ENCODE data around the gene PTH1R. TPM values are rescaled to one million over a fixed set of nuclear protein-coding genes. Genes with fewer than 3 reads are reported as not detected.

The PTH1R gene
- total RNA-seq, 1 donor from 2014 or later = not detected

DNA sequence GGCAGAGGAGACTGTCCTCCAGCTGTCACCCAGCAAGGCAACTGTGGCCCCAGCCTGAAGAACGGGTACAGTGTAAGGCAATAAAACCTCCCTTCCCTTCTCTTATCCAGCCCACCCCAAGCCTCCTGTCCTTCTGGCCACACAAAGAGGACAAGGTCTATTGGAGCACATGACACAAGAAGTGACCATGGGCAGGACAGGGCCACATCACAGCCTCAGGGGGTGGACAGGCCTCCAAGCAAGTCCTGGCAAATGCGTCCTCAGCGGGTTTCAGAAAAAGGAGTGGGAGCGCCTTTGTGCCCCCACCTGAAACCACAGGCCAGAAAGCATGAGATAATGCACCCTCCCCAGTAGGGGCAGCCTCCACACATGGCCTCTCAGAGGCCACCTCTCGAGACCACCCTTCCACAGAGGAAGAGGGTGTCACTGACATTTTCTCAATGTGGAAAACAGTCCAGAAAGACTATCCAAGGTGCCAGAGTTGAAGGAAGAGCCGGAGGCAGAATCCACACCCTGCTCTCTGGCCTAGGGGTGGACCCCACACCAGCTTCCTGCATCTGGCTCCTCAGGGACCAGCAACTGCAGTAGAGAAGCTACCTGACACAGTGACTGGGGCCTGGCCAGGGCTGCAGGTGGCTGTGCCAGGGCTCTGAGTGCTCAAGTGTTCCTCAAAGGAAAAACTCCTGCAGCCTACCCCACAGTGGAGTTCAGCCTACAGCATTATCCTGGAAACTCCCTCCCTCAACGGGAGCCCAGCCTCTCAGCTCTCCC is 55.1 kb downstream of the PTH1R start:
- Mint-ChIP-seq H3K9me3 (peaks cover 7% of the 10 kb centered on the region), H3K27ac (peak overlapping the region; percentile 85), H3K4me3 (no peak overlapping the region), H3K4me1 (ENCODE audit: low read depth) (peaks cover 62% of the 10 kb centered on the region), H3K36me3 (ENCODE audit: low read depth) (peaks cover 29% of the 10 kb centered on the region), H3K27me3 (ENCODE audit: insufficient read depth) (no peaks in the 10 kb centered on the region)
- DNase-seq (ENCODE audit: low spot score) = no peak
- intact Hi-C loops (cut with micrococcal nuclease) = no loop called here

DNA sequence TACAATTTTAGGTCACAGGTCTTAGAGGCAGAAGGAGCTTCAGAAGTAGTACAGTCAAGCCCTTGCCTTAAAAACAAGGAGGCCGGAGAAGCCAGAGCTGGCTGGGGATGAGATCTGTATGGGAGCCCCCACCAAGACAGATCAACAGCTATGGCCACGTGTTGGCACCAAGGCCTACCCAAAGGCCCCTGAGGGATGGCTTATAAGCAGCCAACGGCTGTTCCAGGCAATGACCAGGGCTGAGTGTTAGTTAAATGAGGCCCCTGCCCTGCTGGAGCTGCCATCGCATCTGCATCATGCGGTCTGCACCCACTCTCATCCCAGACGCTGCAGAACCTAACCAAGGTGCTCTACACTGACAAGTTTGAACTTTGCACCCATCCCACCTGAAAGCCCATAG is 55.7 kb downstream of the PTH1R start:
- Mint-ChIP-seq H3K4me3 (no peak overlapping the region), H3K27ac (peak overlapping the region; percentile 12), H3K27me3 (ENCODE audit: insufficient read depth) (no peaks in the 10 kb centered on the region), H3K36me3 (ENCODE audit: low read depth) (peaks cover 33% of the 10 kb centered on the region), H3K9me3 (peaks cover 6% of the 10 kb centered on the region), H3K4me1 (ENCODE audit: low read depth) (peaks cover 65% of the 10 kb centered on the region)
- intact Hi-C loops (cut with micrococcal nuclease) = no loop called here
- DNase-seq (ENCODE audit: low spot score) = no peak

DNA sequence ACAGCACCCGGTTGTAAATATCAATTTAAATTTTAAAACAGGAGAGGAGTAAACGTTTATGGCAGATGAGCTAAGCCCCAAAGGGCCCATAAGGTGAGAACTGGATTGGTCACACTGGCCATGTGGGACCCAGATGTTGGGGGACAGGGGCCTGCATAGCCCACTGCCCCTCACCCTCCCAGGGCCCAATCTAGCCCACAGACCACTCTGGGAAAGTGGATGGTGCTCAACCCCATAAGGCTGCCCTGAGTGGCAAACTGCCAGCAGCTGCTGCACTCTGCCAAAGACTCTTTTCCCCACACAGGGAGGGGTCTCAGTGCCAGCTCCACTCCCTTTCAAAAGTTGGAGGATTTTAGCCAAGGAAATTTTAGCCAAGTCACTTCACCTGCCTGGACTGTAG is 56.6 kb downstream of the PTH1R start:
- peaks cover 60% of the 10 kb centered on the region for H3K4me1 Mint-ChIP-seq (ENCODE audit: low read depth)
- intact Hi-C loops (cut with micrococcal nuclease) = no loop called here
- no peak for DNase-seq (ENCODE audit: low spot score)
- H3K27me3 Mint-ChIP-seq (ENCODE audit: insufficient read depth) = no peaks in the 10 kb centered on the region
- H3K36me3 Mint-ChIP-seq (ENCODE audit: low read depth) = peaks cover 29% of the 10 kb centered on the region
- H3K9me3 Mint-ChIP-seq = no peaks in the 10 kb centered on the region
- no peak overlapping the region for H3K4me3 Mint-ChIP-seq
- no peak overlapping the region for H3K27ac Mint-ChIP-seq

DNA sequence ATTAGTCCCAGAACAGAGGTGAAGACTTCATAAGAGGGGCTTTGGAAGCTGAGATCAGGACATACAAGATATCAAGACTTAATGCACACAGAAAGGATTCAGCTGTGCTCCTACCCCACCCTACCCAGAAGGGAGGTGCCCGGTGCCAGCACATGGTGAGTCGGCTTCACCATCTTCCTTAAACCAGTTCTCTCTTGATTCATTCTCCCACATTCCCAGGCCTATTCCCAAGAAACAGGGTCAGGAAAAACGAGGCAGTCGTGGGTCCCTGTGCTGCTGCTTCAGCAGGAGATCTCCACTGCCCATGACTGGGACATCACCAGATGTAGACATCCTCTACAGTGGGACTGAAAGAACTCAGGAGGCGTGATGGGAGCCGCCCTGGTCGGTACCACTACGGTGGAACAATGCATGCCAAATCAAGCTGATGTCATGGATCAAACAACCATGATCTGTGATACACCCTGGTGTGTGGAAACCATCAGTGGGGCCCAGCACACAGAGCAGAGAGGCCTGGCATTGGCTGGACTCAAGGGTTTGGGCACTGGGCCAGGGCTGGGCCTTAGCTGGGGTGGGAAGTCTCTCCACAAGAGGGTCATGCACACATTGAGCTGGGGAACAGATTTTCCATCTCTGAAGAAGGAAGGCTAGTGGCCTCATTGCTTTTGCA is 57.1 kb downstream of the PTH1R start:
- Mint-ChIP-seq H3K4me3 (no peak overlapping the region), H3K27me3 (ENCODE audit: insufficient read depth) (no peaks in the 10 kb centered on the region), H3K36me3 (ENCODE audit: low read depth) (peaks cover 29% of the 10 kb centered on the region), H3K27ac (no peak overlapping the region), H3K4me1 (ENCODE audit: low read depth) (peaks cover 61% of the 10 kb centered on the region), H3K9me3 (no peaks in the 10 kb centered on the region)
- DNase-seq (ENCODE audit: low spot score) = no peak
- intact Hi-C loops (cut with micrococcal nuclease) = no loop called here

DNA sequence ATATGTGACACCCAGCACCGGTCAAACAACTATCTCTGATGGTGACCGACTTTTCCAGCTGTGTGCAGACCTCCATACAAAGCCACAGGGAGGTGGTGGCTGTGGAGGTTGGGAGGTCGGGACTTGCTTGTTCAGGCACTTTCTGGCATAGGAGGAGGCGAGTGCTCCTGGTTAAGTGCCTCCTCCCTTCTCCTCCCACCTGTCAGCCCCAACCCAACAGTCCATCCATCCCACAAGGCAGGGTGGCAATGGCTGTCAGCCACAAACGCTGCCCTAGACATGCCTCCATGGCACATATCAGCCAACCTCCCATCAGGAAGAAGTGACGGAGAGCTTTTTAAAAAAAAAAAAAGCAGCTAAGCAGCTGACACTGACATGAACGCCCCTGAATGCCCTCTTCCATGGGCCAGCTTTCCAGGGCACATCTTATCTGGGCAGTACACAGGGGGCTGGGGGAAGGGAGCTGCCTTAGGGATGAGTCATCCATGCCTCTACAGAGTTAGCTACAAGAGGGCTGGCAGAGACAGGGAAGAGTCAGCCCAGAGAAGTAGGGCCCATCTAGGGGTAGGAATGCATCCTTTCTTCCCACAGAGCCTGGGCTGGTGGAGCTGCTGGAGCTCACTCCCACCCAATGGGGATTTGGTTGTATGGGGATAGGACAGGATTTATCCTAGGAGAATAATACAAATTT is 57.8 kb downstream of the PTH1R start:
- no peak for DNase-seq (ENCODE audit: low spot score)
- Mint-ChIP-seq H3K4me3 (no peak overlapping the region), H3K4me1 (ENCODE audit: low read depth) (peaks cover 67% of the 10 kb centered on the region), H3K27ac (peak overlapping the region; percentile 68), H3K27me3 (ENCODE audit: insufficient read depth) (no peaks in the 10 kb centered on the region), H3K36me3 (ENCODE audit: low read depth) (peaks cover 35% of the 10 kb centered on the region), H3K9me3 (no peaks in the 10 kb centered on the region)
- intact Hi-C loops (cut with micrococcal nuclease) = no loop called here

DNA sequence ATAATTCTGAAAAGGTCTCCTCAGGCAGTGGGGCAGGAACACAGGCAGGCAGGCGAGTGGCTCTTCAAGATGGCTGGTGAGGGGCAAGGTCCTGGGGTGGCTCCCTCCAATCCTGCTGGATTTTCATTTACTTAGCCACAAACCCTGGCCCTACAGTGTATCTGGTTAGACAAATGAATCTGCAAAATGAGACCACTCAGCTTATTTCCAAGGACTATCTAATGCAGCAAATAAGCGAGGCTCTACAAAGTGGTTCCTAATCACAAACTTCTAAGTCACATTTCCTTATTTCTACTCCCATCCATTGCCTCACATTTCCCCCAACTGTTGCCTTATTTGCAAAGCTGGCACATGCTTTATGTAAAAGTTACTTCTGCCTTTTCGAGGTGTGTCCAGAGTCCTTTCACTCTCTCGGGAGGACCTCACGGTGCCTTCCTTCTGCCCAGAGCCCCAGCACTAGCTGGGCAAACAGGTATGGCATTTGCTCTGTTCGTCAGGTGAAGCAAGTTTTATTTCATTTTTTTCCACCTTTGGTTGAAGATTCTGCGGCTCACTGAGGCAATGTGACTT is 58.6 kb downstream of the PTH1R start:
- Mint-ChIP-seq H3K36me3 (ENCODE audit: low read depth) (peaks cover 34% of the 10 kb centered on the region), H3K9me3 (no peaks in the 10 kb centered on the region), H3K4me3 (no peak overlapping the region), H3K4me1 (ENCODE audit: low read depth) (peaks cover 64% of the 10 kb centered on the region), H3K27me3 (ENCODE audit: insufficient read depth) (no peaks in the 10 kb centered on the region), H3K27ac (no peak overlapping the region)
- no peak for DNase-seq (ENCODE audit: low spot score)
- intact Hi-C loops (cut with micrococcal nuclease) = no loop called here

DNA sequence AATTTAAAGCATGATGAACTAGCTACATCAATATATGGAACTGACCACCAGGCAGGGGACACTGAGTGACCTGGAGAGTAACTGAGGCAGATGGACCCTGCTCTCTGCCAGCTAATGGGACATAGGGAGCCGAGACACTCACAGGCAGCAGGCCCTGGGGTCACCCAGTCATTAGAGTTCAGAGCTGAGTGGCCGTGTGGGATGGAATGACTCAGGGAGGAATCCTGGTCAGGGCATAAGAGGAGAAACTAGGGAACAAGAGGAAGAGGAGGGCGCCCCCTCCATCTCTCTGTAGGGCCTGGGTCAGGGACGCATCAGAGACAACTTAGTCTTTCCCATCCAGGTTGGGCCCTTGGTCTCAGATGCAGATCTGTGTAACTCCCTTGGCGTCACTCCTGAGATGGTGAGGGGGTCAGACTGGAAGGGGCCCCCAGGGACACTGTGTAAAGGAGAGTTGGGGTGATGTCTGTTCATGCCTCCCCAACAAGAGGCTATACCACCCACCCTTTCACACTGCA is 59.3 kb downstream of the PTH1R start:
- intact Hi-C loops (cut with micrococcal nuclease) = no loop called here
- Mint-ChIP-seq H3K4me3 (no peak overlapping the region), H3K36me3 (ENCODE audit: low read depth) (peaks cover 31% of the 10 kb centered on the region), H3K27me3 (ENCODE audit: insufficient read depth) (no peaks in the 10 kb centered on the region), H3K4me1 (ENCODE audit: low read depth) (peaks cover 57% of the 10 kb centered on the region), H3K9me3 (no peaks in the 10 kb centered on the region), H3K27ac (no peak overlapping the region)
- no peak for DNase-seq (ENCODE audit: low spot score)

DNA sequence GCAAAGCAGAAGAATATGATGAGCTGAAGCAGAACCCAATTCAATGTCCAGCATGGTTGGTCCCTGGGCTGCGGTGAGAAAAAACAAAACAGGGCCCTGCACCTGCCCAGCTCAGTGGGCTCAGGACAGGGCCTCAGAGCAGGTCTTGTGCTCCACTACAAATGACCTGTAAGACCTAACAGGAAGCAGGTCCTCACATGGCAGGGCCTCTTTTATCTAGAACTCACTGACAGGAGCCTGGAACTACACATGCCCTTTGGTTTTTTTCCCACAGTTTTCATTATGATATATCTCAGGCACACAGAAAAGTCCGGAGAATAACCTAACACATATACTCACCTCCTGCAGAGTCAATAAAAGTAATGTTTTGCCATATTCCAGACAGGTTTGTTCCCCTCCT is 60.6 kb downstream of the PTH1R start:
- H3K27ac Mint-ChIP-seq = no peak overlapping the region
- intact Hi-C loops (cut with micrococcal nuclease) = no loop called here
- H3K27me3 Mint-ChIP-seq (ENCODE audit: insufficient read depth) = no peaks in the 10 kb centered on the region
- peaks cover 31% of the 10 kb centered on the region for H3K36me3 Mint-ChIP-seq (ENCODE audit: low read depth)
- H3K9me3 Mint-ChIP-seq = no peaks in the 10 kb centered on the region
- H3K4me3 Mint-ChIP-seq = no peak overlapping the region
- peaks cover 59% of the 10 kb centered on the region for H3K4me1 Mint-ChIP-seq (ENCODE audit: low read depth)
- DNase-seq (ENCODE audit: low spot score) = no peak

DNA sequence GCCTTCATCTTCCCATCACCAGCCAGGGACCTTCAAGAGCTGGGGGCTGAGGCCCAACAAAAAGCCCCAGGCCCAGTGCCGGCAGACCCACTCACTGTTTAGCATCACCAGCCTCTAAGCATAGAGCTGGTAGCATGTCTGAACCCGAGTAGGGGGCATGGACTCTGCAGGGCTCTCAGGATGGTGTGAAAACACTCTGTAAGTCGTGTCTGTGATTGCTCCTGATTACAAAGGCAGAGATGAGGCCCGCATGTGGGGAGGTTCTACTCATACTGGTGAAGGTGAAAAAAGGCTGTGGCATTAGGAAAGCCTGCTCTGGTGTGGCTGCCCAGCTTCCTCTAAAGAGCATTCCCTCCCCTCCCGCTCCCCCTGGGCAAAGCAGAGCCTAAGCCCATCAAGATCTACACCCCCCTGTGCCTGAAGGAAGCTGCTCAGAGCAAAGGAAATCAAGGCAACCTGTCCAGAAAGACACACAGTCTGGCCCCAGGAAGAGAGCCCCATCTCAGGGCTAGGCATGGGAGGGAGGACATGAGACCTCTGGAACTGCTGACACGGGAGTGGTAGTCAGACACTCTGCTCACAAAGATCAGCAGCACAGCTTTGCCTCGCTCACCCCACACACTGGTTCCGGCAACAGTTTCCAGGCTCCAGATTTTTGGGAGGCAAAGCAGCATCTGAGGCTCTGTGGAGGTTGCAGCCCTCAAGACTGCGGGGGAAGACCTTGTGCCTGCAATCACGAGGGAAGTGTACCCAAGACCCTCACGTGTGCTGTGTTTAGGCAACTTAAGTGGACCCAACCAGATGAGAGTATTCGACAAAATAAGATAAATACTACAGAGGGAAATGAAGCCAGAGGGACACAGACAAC is 62.3 kb downstream of the PTH1R start:
- Mint-ChIP-seq H3K36me3 (ENCODE audit: low read depth) (peaks cover 34% of the 10 kb centered on the region), H3K4me3 (no peak overlapping the region), H3K27ac (peak overlapping the region; percentile 31), H3K4me1 (ENCODE audit: low read depth) (peaks cover 67% of the 10 kb centered on the region), H3K27me3 (ENCODE audit: insufficient read depth) (no peaks in the 10 kb centered on the region), H3K9me3 (no peaks in the 10 kb centered on the region)
- intact Hi-C loops (cut with micrococcal nuclease) = no loop called here
- DNase-seq (ENCODE audit: low spot score) = no peak

DNA sequence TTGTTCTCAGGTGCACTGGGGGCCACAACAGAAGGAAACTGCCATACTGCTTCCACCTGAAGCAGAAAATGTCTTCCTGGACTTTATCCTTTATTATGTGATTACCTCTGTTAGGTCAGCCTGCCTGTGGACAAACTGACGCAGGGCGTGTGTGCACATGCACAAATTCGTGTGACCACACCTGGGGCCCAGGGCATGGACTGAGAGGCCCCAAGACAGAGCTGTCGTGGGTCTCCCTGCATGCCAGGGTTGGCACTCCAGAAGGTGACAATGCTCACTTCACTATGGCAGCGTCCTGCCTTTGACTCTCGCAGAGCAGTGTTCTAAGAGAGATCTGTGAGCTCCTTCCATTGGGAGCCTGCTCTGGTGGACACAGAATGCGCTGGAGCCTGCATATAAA is 64.6 kb downstream of the PTH1R start:
- H3K36me3 Mint-ChIP-seq (ENCODE audit: low read depth) = peaks cover 42% of the 10 kb centered on the region
- H3K27ac Mint-ChIP-seq = no peak overlapping the region
- no peak overlapping the region for H3K4me3 Mint-ChIP-seq
- H3K4me1 Mint-ChIP-seq (ENCODE audit: low read depth) = peaks cover 72% of the 10 kb centered on the region
- no peaks in the 10 kb centered on the region for H3K9me3 Mint-ChIP-seq
- no peaks in the 10 kb centered on the region for H3K27me3 Mint-ChIP-seq (ENCODE audit: insufficient read depth)
- intact Hi-C loops (cut with micrococcal nuclease) = no loop called here
- no peak for DNase-seq (ENCODE audit: low spot score)

DNA sequence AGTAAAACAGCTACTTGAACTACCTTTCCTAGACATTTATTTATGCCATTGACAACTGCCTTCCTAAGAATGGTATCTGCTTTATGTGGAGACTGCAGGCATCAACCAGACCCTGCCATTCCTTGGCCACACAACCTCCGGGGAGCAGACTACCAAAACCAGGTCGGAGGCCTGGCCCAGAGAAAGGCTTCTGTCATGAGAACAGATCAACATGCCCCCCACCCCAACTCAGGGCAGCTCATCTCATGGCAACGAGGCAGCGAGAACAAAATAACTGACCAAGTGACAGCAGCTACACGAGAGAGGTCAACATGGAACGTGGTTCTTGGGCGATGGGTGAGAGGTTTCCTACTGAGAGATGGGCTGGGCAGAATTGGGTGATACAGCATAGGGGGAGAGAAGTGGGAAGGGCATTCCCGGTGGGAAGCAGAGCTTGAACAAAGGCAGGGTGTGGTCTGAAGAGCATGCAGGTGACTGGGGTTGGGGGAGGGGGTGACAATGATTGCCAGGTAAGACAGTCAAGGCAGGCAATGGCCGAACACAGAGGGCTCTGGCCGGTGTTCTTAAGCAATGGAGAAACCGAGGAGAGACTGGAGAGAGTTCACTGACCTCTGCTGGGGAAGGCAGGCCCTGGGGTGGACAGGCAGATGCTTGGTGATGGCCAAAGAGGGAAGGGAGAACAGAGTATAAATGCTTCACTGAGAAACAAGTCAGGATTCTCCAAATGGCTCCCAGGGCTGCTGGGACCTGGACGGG is 65.1 kb downstream of the PTH1R start:
- Mint-ChIP-seq H3K4me3 (no peak overlapping the region), H3K27ac (peak overlapping the region; percentile 31), H3K27me3 (ENCODE audit: insufficient read depth) (no peaks in the 10 kb centered on the region), H3K9me3 (no peaks in the 10 kb centered on the region), H3K36me3 (ENCODE audit: low read depth) (peaks cover 42% of the 10 kb centered on the region), H3K4me1 (ENCODE audit: low read depth) (peaks cover 75% of the 10 kb centered on the region)
- DNase-seq (ENCODE audit: low spot score) = no peak
- intact Hi-C loops (cut with micrococcal nuclease) = no loop called here

All from activated T-helper 1 cell treated with anti-CD3 and anti-CD28 coated beads, Interleukin-12 subunit alpha, Interleukin-12 subunit beta, Interleukin-2, Interleukin-4 antibody, amounts not matched to agents 30 ng/mL and 10 ng/mL and 1 ng/mL, durations not matched to agents 14 hours and 24 hours and 36 hours (primary cell).